GM19043 (cell line): ENCODE measurements around the gene CCDC12.

Source experiments
- ATAC-seq: cut with Tn5 transposase; IDR thresholded peaks from one replicate; pipeline ENCODE4 v1.9.1; 2021; ENCODE audit warnings: low read depth; ENCODE audit not compliant: unreplicated experiment

Gene CCDC12

DNA sequence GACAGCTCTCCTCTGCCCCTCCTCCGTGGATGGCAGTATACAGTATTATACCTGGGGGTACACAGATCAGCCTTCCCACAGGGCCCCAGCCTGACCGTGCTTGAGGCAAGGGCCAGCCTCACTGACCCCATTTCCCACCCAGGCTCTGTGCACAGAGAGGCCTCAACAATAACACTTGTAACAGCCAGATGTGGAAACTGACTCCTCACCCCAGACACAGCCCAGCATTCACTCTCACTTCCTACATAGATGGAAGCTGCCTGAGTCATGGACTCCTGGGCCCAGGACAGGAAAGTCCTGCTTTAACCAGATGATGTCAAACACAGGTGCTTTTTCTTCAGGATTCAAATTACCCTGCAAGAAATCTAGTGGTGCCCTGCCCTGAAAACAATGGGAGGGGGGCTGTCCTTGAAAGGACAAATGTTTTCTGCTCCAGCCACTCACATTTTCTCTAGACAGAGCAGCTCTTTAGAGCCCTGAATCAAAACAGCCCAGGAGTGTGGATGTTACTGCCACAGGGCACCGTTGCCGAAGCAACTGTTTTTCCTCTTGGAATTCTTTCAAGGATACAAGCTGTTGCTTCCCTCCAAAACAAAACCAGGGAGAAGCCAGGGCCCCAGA lies 16.4 kb downstream of the CCDC12 start:
- no peak for ATAC-seq

DNA sequence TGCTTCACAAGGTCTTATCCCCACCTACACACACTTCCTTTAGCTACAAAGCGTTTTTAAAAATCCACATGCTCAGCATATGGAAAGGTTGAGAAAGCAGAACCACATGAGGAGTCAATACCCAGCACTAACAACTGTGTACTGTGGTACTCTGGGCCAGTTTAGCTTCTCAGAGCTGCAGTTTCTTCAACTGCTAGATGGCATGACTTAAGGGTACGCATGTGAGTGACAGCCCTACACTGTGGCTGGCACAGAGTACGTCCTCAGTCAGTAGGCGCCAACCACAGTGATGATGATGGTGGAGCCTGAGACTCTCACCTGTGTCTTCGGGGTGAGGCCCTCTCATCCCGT lies 17.4 kb downstream of the CCDC12 start:
- no peak for ATAC-seq

DNA sequence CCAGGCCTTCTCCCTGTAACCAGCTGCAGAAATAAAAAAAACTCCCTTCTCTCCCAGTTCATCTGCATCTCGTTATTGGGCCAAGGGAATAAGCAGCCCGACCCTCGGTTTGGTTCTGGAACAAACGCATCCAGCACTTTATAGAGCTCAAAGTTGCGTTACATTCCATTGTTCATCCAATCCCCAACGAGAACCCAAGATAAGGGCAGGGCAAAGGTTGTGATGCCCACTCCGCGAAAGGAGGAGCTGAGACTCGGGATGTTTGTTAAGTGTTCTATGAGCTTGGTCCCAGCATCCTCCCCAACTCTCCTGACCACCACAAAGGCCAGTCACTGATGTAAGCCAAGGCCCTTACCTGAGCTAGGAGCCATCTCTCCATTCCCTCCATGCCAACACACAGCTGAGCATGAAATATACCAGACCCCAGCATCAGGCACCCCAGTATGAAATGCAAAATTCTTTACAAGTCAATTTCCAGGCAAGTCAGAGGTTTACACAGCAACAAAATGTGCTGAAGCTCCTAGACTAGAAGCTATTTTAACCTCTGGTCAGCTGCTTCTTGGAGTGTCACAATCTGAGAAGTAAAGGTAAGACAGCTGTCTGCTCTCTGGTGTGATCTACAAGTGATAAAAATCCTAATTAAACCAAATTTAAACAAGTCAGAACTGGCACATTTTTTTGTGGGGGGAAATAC lies 17.9 kb downstream of the CCDC12 start:
- no peak for ATAC-seq

DNA sequence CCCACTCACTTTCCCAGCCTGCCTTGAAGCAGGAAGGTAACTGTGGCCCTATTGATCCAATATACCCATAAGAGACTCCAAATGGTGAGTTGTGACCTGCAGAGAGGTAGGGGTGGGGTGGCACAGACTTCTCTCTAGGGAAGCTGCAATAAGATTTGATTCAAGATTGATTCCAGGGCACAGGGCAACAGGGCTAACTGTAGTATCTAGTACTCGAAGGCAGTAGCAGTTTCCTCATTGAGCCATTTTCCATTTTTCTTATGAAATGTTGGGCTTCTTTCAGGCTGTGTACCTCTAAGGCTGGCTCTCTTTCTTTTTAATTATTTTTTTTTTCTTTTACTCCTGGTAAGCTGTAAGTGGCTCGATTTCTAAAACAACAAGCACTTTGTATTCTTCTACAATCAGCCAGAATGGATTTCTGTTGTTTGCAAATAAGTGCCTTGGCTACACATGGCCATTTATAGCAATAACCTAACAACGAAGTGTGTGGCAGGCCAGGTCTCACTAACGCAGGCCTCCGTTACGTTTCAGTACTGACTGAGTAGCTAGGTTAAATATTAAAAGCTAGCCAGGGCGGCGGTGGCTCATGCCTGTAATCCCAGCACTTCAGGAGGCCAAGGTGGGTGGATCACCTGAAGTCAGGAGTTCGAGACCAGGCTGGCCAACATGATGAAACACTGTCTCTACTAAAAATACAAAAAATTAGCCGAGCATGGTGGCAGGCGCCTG lies 19.3 kb downstream of the CCDC12 start:
- ATAC-seq = no peak

DNA sequence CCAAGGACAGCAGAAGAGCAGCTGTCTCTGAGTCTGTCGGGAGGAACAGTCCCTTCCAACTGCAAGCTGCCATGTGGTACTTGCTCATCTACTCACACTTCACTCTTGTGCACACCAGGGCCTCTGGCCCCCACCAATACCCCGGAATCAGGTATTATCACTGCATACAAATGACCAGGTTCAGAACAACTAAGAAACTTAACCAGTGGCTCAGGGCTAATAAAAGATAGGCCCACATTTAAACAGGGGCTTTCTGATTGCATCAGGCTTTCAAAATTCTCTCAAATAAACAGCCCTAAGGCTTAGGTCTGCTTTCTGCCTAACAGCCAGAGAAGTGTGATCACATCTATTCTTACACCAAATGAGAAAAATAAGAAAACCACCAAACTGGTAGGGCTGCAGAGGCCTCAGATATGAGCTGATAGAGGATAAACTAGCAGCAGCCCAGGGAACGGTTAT lies 20.7 kb downstream of the CCDC12 start:
- ATAC-seq = no peak

DNA sequence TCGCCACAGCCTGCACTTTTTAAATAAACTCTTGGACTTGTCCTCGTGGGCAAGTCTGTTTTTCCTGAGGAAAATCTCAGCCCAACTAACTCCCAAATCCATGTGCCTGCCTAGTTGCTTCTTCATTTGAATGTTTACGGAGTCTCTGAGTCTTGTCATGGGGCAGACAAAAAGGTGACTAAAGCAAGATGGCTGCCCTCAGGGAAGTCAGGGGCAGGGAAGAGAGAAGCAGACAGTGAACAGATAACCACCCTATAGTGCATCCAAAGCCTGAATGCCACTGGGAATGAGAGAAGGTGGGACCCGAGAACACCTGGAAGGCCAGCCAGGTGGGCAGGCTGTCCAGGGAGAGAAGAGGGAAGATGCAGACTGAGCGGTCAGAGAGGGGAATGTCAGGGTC lies 21.4 kb downstream of the CCDC12 start:
- no peak for ATAC-seq

DNA sequence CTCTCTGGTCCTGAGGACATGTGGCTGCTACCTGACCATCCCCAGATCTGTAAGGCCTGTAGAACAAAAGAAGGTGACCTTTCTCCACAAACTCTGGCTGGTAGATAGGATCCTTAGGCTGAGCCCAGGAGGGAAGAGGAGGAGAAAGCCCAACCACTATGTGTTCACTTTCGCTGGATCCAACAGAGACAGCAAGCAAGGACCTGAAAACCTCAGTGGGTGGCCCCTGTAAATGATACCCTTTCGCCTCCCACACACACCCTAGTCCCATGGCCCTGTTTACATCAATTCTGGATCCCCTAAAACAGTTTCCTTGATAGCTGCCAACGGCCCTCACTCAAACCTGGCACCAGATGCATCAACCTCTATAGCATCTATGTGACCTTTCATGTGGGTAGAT lies 22.4 kb downstream of the CCDC12 start:
- no peak for ATAC-seq

DNA sequence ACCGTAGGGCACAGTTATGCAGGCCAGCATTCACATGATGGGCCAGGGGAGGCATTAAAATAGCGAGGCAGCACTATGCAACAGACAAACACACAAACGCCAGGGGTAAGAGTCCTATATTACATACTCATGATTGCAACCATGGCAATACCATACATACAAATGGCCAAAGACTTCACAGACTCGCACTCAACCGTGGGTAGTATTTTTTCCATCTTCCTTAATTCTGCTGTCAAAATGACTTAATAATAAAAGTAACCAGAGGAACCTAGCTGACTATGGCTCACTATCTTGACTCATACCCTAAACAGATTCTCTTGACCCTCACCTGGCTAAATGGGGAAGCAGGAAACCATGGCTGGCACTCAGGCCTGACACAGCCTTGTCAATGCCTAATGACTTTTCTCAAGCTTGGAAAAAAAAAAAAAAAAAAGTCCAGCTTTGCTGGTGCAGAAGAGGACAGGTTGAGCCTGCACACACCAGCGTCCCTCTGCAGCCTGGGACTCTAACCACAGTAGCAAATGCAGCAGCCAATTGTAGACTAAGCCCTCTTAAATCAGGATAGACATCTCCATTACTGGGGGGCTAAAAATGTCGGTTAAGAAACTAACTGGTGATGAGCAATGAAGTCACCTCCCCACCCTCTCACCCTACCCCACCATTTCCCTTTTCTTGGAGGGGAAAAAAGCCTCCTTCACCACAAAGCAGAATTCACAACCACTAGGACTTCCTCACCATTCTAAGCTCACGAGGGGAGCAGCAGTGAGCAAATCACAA lies 23.1 kb downstream of the CCDC12 start:
- ATAC-seq = no peak

DNA sequence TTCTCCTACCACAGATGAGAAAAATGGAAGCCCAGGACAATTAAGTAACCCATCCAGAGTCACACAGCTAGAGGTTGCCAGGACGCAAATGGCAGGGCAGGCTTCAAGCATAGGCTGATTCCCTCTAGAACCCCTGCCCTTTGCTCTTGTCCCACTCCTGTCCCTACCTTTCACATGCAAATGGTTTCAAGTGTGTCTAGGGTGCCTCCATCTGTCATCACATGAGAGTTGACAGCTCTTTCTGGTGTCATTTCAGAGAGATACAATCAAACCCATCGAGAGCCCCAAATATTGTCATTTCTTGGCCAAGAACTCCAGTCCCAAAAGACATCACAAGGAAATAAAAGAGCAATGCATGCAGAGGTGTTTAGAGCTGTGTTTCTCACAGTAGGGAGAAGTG lies 23.7 kb downstream of the CCDC12 start:
- no peak for ATAC-seq

DNA sequence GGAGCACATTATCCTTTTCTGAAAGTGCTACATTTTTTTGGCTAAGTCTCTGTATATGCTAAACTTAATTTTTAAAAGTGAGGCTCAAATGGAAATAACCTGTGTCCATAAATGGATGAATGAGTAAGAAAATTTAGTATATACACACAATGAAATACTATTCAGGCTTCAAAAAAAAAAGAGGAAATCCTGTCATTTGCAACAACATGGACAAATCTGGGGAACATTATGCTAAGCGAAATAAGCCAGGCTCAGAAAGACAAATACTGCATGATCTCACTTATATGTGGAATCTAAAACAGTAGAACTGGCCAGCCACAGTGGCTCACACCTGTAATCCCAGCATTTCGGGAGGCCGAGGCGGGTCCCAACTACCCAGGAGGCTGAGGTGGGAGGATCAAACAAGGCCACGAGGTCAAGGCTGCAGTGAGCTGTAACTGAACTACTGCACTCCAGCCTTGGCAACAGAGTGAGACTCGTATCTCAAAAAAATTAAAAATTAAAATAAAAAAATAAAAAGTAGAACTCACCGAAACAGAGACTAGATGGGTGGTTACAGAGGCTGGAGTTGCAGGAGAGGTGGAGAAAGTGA lies 25.8 kb downstream of the CCDC12 start:
- no peak for ATAC-seq

DNA sequence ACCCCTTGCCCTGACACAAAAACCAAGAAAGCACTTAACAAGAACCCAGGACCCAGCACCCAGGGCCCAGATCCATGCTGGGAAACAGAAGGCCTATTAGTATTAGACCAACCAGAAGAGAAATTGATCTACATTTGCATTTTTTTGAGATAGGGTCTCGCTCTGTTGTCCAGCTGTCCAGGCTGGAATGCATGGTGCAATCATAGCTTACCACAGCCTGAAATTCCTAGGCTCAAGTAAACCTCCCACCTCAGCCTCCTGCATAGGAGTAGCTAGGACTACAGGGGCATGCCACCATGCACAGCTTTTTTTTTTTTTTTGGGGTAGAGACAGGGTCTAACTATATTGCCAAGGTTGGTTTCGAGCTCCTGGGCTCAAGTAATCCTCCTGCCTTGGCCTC lies 26.4 kb downstream of the CCDC12 start:
- no peak for ATAC-seq

DNA sequence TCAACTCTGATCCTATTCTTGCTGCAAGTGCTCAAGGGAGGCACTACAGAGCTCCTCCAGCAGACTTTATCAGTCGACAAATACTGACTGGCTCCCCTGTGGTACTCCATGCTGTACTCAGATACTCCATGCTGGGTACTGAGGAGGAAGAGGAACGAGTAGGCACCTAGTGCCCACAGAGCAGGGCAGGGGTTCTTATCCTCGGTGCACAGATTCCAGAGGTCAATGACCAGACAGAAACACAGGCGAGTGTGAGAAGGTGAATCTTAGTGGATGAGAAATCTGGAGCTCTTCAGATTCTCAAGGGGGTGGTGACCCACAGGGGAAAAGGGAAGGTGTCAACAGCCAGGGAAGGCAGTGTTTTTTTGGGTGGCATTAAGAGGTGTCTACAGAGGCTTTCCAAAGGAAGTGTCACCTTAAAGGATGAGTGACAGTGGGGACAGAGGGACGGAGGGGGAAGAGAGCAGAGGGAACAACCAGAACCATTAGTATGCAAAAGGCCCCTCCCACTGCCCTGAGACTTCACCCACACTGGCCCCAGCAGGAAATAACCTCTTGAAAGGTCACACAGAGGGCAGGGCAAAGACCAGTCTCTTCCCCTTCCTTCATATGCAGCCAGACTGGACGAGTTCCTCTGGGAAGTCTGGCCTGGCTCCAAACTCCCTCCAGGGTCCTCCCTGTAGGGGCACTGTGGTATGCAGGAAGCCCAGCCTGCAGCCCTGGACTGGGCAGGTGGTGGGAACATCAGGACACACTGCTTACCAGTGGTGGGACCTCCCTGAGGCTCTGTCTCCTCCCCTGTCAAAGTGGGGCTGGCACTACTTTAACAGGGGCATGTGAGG lies 27.5 kb downstream of the CCDC12 start:
- peak; percentile 47 for ATAC-seq

DNA sequence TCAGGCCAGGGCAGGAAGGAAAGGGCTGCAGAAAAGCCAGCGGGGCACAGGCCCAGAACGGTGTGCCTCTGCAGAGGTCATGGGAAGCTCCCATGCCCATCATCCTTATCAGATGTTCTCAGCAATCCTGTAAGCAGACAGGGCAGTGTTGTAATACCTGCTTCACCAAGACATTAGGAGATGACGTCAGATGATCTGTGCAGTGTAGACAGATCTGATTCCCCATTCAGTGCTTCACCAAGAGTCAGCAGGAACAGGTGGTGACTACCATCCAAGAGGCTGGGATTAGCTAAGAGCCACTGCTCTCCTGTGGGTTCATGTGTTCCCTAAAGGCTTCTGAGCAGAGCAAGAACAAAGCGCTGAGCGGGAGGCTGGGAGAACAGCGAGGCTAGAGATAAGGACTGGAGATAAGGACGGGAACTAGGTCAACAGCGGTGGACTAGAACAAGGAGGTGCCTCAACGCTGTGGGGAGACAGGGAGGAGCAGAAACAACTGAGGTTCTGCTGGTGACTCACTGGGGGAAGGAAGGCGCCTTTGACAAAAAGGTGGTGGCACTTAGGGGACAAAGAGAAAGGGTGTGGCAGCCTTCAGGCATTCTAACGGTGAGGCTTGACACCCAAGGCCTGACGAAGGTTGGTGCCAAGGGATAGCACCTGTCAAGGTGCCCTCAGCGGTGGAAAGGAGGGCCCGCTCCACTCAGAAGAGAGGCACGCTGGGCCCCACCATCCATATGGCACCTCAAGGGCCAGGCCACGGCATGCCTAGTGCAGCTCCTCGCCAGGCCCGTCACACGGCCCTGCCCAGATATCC lies 28.4 kb downstream of the CCDC12 start:
- no peak for ATAC-seq

DNA sequence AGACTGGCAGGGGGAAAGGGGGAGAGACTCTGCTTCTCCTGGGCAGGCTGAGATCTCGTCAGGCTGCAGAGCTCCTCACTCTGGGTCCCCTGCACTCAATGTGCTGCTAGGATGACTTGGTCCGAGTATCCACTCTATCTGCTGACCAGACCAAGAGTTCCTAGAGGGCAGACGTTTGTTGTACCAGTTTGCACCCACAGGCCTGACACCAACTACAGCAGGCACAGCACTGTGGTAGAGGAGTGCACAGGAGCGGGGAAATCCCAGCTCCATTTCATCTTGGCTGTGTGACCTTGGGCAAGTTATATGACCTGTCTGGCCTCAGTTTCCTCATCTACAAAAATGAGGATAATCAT lies 29.0 kb downstream of the CCDC12 start:
- ATAC-seq = no peak

DNA sequence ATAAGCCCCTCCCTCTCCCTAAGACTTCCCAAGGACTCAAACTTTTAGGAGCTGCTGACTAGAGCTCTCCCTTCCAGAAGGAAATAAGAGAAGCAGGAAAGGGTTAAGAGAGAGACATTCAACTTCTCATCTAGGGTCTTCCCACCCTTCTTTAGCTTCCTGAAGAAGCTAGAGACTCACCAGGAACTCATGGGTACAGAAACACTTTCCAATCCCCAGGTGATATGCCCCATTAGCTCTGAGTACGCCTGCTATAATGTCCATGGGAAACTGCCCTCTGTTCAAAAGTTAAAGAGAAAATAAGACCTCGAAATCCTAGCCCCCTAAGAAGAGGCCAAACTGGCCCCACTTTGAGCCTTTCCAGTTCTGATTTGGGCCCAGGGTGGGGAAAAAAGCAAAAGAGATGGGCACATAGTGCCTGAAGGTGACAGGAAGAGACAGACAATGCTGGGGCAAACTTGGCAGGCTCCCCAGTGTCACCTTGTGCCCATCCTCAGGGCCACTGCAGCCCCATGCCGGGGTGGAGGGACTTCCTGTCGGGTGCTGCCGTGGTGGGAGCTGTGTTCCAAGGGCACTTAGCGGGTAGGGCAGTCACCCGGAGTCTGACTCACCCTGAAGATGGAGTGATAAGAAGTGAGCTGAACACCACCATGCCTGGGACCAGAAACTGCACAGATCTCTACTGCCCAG lies 29.5 kb downstream of the CCDC12 start:
- ATAC-seq = no peak

DNA sequence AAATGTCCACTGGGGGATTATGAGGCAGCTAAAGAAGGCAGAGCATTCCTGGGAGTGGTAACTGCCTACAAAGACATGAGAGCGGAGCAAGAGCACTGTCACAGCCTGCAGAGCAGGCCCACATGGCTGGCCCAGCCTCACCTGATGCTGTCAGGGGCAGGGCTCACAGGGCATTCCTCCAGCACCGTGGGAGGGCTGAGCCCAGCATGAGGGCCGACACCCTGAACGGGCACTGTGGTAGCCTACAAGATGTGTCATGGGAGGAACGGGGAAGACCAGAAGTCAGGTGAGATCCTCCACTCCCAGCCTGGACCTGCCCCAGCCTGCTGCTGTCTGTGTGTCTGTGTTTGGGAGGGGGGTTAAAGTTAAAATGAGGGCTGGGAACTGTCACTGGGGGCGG lies 30.1 kb downstream of the CCDC12 start:
- ATAC-seq = no peak

DNA sequence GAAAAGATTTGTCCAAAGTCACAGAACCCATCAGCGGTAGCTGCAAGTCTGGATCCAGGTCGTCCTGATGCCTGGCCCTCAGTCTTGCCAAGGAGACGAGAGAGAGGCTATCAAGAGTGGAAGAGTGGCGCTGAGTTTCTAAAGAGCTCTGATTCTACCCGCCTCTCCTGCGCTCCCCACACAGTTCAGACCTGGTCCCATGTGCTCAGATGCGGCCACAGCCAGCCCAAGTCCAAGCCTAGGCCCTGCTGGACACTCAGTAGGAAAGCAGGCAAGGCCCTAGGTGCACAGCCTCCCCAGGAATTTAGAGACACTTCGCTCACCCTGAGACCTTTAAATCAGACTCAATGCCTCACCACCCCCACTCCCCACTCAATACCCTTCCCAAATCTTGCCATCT lies 32.4 kb downstream of the CCDC12 start:
- ATAC-seq = no peak
